ENCODE measurements around the gene ZNF415.

Gene ZNF415

GRCh38 chr19:53057904-53058580 lies 74.7 kb downstream of the ZNF415 start:
- DNase-seq (ENCODE audit: low read depth, low spot score), result no peak
- no peak for TF ChIP-seq CTCF (IDR thresholded peaks at IDR 0.05; ENCODE audit: low read depth, low read length)
- H3K4me3 ChIP-seq (ENCODE audit: low read depth, low read length), result peak overlapping the region; percentile 18
- in situ Hi-C loops (cut with HindIII; ENCODE audit: low sequenced_read_pairs), result no loop called here
